Measurements from ENCODE around the gene SGK2. TPM values are rescaled to one million over a fixed set of nuclear protein-coding genes. Genes with fewer than 3 reads are reported as not detected.
A peak's percentile ranks its signal among the peaks of the same experiment; 100 is the strongest.

SGK2 gene
- total and polyA plus RNA-seq, 2 of the 13 experiments (the other 11 are each of a cell fraction or from before 2014, with no cell fraction given): 6.2 to 29.4 TPM

DNA sequence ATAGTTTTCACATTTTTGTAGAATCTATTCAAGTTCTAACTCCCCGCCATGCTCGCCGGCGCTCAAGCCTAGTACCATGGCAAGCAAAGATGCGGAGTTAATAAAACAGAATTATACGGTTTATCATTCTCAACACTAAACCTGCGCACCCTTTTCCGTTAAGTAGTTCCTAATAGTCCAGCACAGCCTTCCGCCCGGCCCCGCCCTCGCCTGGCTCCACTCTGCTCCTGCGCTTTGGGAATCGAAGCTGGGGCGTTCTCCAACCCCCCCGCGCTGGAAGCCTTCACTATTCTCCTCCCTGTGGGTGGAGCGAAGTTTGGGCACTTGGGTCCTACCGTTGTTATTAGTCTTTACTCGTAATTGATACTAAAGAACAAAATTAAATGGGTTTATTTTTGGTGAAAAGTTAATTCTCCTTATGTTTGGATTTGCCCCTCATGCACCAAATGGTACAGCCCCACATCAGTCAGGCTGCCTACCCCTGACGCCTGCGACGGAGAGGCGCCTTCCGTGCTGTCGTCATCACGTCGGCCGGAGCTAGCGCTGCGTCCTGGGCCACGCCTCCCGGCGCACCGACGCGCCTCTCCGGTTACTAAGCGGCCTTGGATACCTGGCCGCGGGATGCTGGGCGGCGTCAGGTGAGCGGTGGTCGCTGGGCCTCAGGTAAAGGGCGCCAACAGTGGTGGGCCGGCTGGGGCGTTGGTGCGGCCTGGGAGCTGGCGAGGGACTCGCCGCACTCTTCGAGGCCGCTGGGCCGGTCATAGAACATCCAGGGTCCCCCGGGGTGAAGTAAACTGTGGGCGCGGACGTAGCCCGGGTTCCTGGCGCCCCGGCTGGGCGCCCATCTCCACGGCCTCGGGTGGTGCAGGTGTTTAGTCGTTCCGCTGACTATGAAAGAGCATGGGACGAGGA is 31.8 kb downstream of the SGK2 start, which contains the start of gene IFT52 (continued):
- TF ChIP-seq ZNF441 (CRISPR knock-in tag; IDR thresholded peaks at IDR 0.05; ENCODE audit: borderline replicate concordance) (no peak; the same call in 1 of the 2 replicates), ZFP41 (CRISPR knock-in tag; IDR thresholded peaks at IDR 0.05; ENCODE audit: borderline replicate concordance) (no peak), ZFX (CRISPR knock-in tag; IDR thresholded peaks at IDR 0.05; ENCODE audit: low read depth) (peak; percentile 99), CEBPG (CRISPR knock-in tag; IDR thresholded peaks at IDR 0.05) (peak; percentile 42; the same call in 1 of the 2 replicates), ZXDC (CRISPR knock-in tag; IDR thresholded peaks at IDR 0.05) (no peak), GABPA (IDR thresholded peaks at IDR 0.05; ENCODE audit: low read depth, low read length) (no peak), GABPA (CRISPR knock-in tag; IDR thresholded peaks at IDR 0.05; ENCODE audit: low read depth) (peak; percentile 70), ZNF232 (CRISPR knock-in tag; IDR thresholded peaks at IDR 0.05; ENCODE audit: borderline replicate concordance) (peak; percentile 71), POLR2G (IDR thresholded peaks at IDR 0.05; ENCODE audit: low read depth, low read length) (peak; percentile 93), PPARG (CRISPR knock-in tag; conservative IDR thresholded peaks at IDR 0.05) (no peak; the same call in 1 of the 2 replicates), YY1 (IDR thresholded peaks at IDR 0.05; ENCODE audit: insufficient read depth, insufficient replicate concordance, low read depth, low read length) (no peak), CEBPB (IDR thresholded peaks at IDR 0.05; ENCODE audit: borderline replicate concordance, low read depth, low read length) (peak; percentile 45; the same call in 1 of the 2 replicates), RBM22 (optimal IDR thresholded peaks at IDR 0.05; ENCODE audit: low read length) (peak; percentile 77), STAG1 (CRISPR knock-in tag; IDR thresholded peaks at IDR 0.05) (peak; percentile 40), NR3C1 (CRISPR knock-in tag; IDR thresholded peaks at IDR 0.05) (no peak), ZNF747 (CRISPR knock-in tag; IDR thresholded peaks at IDR 0.05; ENCODE audit: borderline replicate concordance) (no peak; the same call in 1 of the 2 replicates), MTERF4 (CRISPR knock-in tag; IDR thresholded peaks at IDR 0.05) (peak; percentile 79; the same call in 1 of the 2 replicates), SPEN (CRISPR knock-in tag; IDR thresholded peaks at IDR 0.05; ENCODE audit: low read depth) (peak; percentile 98), SAFB2 (CRISPR knock-in tag; IDR thresholded peaks at IDR 0.05; ENCODE audit: borderline replicate concordance, low read depth) (peak; percentile 28; the same call in 1 of the 2 replicates), SIX1 (CRISPR knock-in tag; IDR thresholded peaks at IDR 0.05; ENCODE audit: borderline replicate concordance) (no peak), ELF1 (CRISPR knock-in tag; IDR thresholded peaks at IDR 0.05) (peak; percentile 83), ZNF24 (IDR thresholded peaks at IDR 0.05) (no peak), RFX1 (IDR thresholded peaks at IDR 0.05) (peak; percentile 85)
- TF ChIP-seq, protein P1, sequence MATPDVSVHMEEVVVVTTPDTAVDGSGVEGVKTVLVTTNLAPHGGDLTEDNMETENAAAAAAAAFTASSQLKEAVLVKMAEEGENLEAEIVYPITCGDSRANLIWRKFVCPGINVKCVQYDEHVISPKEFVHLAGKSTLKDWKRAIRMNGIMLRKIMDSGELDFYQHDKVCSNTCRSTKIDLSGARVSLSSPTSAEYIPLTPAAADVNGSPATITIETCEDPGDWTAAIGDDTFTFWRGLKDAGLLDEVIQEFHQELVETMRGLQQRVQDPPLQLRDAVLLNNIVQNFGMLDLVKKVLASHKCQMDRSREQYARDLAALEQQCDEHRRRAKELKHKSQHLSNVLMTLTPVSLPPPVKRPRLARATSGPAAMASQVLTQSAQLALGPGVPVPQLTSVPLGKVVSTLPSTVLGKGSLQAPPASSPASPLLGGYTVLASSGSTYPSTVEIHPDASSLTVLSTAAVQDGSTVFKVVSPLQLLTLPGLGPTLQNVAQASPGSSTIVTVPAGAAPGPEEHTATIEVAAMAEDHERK (CRISPR knock-in tag; IDR thresholded peaks at IDR 0.05; ENCODE audit: low read depth): peak; percentile 99
- TF ChIP-seq, protein P2, sequence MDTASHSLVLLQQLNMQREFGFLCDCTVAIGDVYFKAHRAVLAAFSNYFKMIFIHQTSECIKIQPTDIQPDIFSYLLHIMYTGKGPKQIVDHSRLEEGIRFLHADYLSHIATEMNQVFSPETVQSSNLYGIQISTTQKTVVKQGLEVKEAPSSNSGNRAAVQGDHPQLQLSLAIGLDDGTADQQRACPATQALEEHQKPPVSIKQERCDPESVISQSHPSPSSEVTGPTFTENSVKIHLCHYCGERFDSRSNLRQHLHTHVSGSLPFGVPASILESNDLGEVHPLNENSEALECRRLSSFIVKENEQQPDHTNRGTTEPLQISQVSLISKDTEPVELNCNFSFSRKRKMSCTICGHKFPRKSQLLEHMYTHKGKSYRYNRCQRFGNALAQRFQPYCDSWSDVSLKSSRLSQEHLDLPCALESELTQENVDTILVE (CRISPR knock-in tag; IDR thresholded peaks at IDR 0.05): peak; percentile 90

Measured in HepG2 (cell line).